ENCODE data around the gene PAGE1.

GRCh38 chrX:49661881-49662280 lies 33.9 kb downstream of the PAGE1 start:
- TF ChIP-seq CTCF (IDR thresholded peaks at IDR 0.05), result no peak
- TF ChIP-seq ZFX (IDR thresholded peaks at IDR 0.05; ENCODE audit: borderline replicate concordance), result no peak

Measured in 22Rv1 (cell line).